GM12878 (cell line): Measurements from ENCODE around the gene GSS. TPM values are rescaled to one million over a fixed set of nuclear protein-coding genes. Genes with fewer than 3 reads are reported as not detected.

Source experiments
- ATAC-seq: fragments of 200-7000 bp; cut with Tn5 transposase; 3 replicates; pipeline ENCODE4 v1.9.1; 2020; ENCODE audit warnings: mild to moderate bottlenecking, moderate library complexity
- BruUV-seq: library from RNA; stranded (reverse); fragments of 400-500 nt; replicated peaks from 2 replicates; lab custom pipeline; 2021; lab: Mats Ljungman, UMichigan
- CTCF ChIA-PET: fragments of 300-600 bp; sonication (Branson Sonifier 250); formaldehyde crosslinking; extraction: SDS; loops from one replicate; lab custom pipeline; 2021; ENCODE audit warnings: inconsistent platforms; lab: Yijun Ruan, JAX
- POLR2A ChIA-PET: fragments of 350-600 bp; formaldehyde crosslinking; extraction: SDS; loops from one replicate; lab custom pipeline; 2021; ENCODE audit warnings: inconsistent platforms; lab: Charles Lee
- RAD21 ChIA-PET: fragments of 300-600 bp; sonication (Branson Sonifier 250); formaldehyde crosslinking; loops from one replicate; lab custom pipeline; 2023; ENCODE audit warnings: antibody characterized with exemption; ENCODE audit not compliant: unreplicated experiment; lab: Charles Lee
- SMC1A ChIA-PET: fragments of 300-600 bp; sonication (Branson Sonifier 250); formaldehyde crosslinking; loops from one replicate; lab custom pipeline; 2023; ENCODE audit not compliant: unreplicated experiment, uncharacterized antibody; lab: Charles Lee
- DNase-seq: peaks from one replicate; pipeline ENCODE4 v3.0.0-alpha.2; 2011; ENCODE audit warnings: low read depth, low spot score
- FAIRE-seq: peaks from 3 replicates; lab custom pipeline; 2011; peaks lifted over from hg19 to GRCh38; lab: Jason Lieb, UNC
- H2AFZ ChIP-seq: 2 replicates; pipeline ENCODE4 v1.6.0; 2011; ENCODE audit warnings: low read depth, low read length, control low read depth; ENCODE audit not compliant: control insufficient read depth
- H3K27ac ChIP-seq: 2 replicates; pipeline ENCODE4 v1.5.1; 2011; ENCODE audit warnings: control low read depth; ENCODE audit not compliant: control insufficient read depth, insufficient read depth
- H3K27me3 ChIP-seq, 2 experiments: replicated peaks in 1 of 2; 2 replicates each; pipeline versions ENCODE4 v1.6.0 to v1.6.1; 2011; ENCODE audit warnings: low read length in 1 of 2; ENCODE audit not compliant: control insufficient read depth in 2 of 2, insufficient read depth in 2 of 2
- H3K36me3 ChIP-seq, 2 experiments: 2 replicates each; pipeline ENCODE4 v1.5.1; 2011; ENCODE audit warnings: low read length in 1 of 2; ENCODE audit not compliant: control insufficient read depth in 2 of 2, insufficient read depth in 2 of 2
- H3K4me1 ChIP-seq: 2 replicates; pipeline ENCODE4 v1.6.1; 2011; ENCODE audit warnings: mild to moderate bottlenecking, low read length, moderate library complexity, mixed read lengths; ENCODE audit not compliant: control insufficient read depth, insufficient read depth
- H3K4me2 ChIP-seq: 2 replicates; pipeline ENCODE4 v1.6.0; 2011; ENCODE audit warnings: control low read depth; ENCODE audit not compliant: control insufficient read depth, insufficient read depth
- H3K4me3 ChIP-seq: fragments of 200-600 bp; sonication (generic); 2 replicates; pipeline ENCODE4 v1.5.1; 2016
- H3K79me2 ChIP-seq: 2 replicates; pipeline ENCODE4 v1.6.0; 2011; ENCODE audit warnings: low read length; ENCODE audit not compliant: control insufficient read depth, insufficient read depth
- H3K9ac ChIP-seq: 2 replicates; pipeline ENCODE4 v1.8.0; 2011; ENCODE audit warnings: low read length, control low read depth, mixed read lengths; ENCODE audit not compliant: control insufficient read depth, insufficient read depth
- H3K9me3 ChIP-seq: replicated peaks from 3 replicates; pipeline ENCODE4 v1.5.1; 2011; ENCODE audit warnings: mild to moderate bottlenecking, low read length; ENCODE audit not compliant: control insufficient read depth, insufficient read depth
- H4K20me1 ChIP-seq: 2 replicates; pipeline ENCODE4 v1.6.0; 2011; ENCODE audit not compliant: control insufficient read depth, insufficient read depth
- HDAC2 ChIP-seq: fragments of 200-600 bp; sonication (generic); IDR thresholded peaks from 2 replicates; pipeline ENCODE4 v1.6.1; 2017
- IRF3 ChIP-seq: fragments of 450-650 bp; IDR thresholded peaks from 2 replicates; pipeline ENCODE4 v1.6.1; 2014; ENCODE audit warnings: mild to moderate bottlenecking
- POLR2A ChIP-seq: IDR thresholded peaks from 2 replicates; pipeline ENCODE4 v1.6.1; 2011; ENCODE audit warnings: low read depth, mild to moderate bottlenecking, low read length
- TAF1 ChIP-seq: IDR thresholded peaks from 2 replicates; pipeline ENCODE4 v1.6.1; 2011; ENCODE audit warnings: mild to moderate bottlenecking, low read depth, low read length, borderline replicate concordance
- ZNF217 ChIP-seq: fragments of 450-650 bp; IDR thresholded peaks from 2 replicates; pipeline ENCODE4 v1.6.1; 2017; ENCODE audit warnings: antibody characterized with exemption, mild to moderate bottlenecking
- WGBS: methylation state at CpG from one replicate; pipeline ENCODE4 v1.1.6; 2016; ENCODE audit warnings: low lambda C conversion rate; ENCODE audit not compliant: insufficient replicate concordance, insufficient coverage; ENCODE audit errors: missing lambda C conversion rate; 5-methylcytosine and 5-hydroxymethylcytosine counted together
- in situ Hi-C: fragments of 300-500 bp; cut with MboI; formaldehyde crosslinking; loops from 9 replicates; pipeline ENCODE4 v1.14.3; 2018; ENCODE audit warnings: mixed read lengths
- intact Hi-C: fragments of 100-400 bp; cut with micrococcal nuclease; formaldehyde crosslinking; loops from one replicate; pipeline ENCODE4 v1.14.2; 2022; ENCODE audit not compliant: unreplicated experiment
- polyA plus RNA-seq, 11 experiments: library from polyadenylated mRNA; depleted of rRNA in 4 of 11; unstranded in 6 of 11; stranded (reverse) in 5 of 11; fragments of >200 nt; fragmentation: Nextera tagmentation in 4 of 11; fragmentation: Illumina TruSeq in 1 of 11; extraction: Ambion mirVana in 4 of 11; extraction: Trizol in 1 of 11; gene quantifications; 1 replicate in 1 of 11; 2 replicates in 10 of 11; pipeline versions ENCODE4 v1.2.1 to v1.2.3, GENCODE V29; 2011 to 2016; ENCODE audit warnings: inconsistent platforms in 2 of 11, missing spikeins in 2 of 11, low read depth in 1 of 11
- total RNA-seq, 4 experiments: library from RNA; depleted of rRNA in 3 of 4; stranded (reverse); fragments of >200 nt in 3 of 4; fragmentation: Illumina TruSeq in 1 of 4; extraction: Trizol in 1 of 4; gene quantifications; 2 replicates each; pipeline versions ENCODE4 v1.2.1 to v1.2.3, GENCODE V29; 2013 to 2021
- TF ChIP-seq, protein P1 (sequence below): fragments of 450-650 bp; IDR thresholded peaks from 2 replicates; pipeline ENCODE4 v1.6.1; 2016; ENCODE audit warnings: mild to moderate bottlenecking

Gene GSS
- total and polyA plus RNA-seq, 10 of the 15 experiments (the other 5 are each of a cell fraction or from before 2014, with no cell fraction given), result 12.7 to 120 (median 67.4) TPM

GRCh38 chr20:34989118-34989517 is 33.5 kb upstream of the GSS start:
- ATAC-seq (no peak), DNase-seq (no peak), FAIRE-seq (no peak)
- in situ Hi-C loops (no loop called here), intact Hi-C loops (no loop called here)
- H3K9ac ChIP-seq, result no peak overlapping the region
- TF ChIP-seq TAF1 (no peak), IRF3 (no peak), ZNF217 (no peak)
- TF ChIP-seq, protein P1, sequence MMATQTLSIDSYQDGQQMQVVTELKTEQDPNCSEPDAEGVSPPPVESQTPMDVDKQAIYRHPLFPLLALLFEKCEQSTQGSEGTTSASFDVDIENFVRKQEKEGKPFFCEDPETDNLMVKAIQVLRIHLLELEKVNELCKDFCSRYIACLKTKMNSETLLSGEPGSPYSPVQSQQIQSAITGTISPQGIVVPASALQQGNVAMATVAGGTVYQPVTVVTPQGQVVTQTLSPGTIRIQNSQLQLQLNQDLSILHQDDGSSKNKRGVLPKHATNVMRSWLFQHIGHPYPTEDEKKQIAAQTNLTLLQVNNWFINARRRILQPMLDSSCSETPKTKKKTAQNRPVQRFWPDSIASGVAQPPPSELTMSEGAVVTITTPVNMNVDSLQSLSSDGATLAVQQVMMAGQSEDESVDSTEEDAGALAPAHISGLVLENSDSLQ, result 0 out of 2 replicates have a peak, but pooled peaks have one; percentile 12
- 92% methylated on average over 4 of the region's 4 CpGs for WGBS
- SMC1A ChIA-PET, result no interaction called here
- H3K79me2 ChIP-seq, result no peaks in the 10 kb centered on the region
- H3K4me2 ChIP-seq, result no peak overlapping the region
- POLR2A ChIA-PET, result no interaction called here
- H3K4me3 ChIP-seq, result no peak overlapping the region
- RAD21 ChIA-PET, result no interaction called here
- H3K36me3 ChIP-seq, result no peaks in the 10 kb centered on the region
- no peaks in the 10 kb centered on the region for H4K20me1 ChIP-seq
- no peaks in the 10 kb centered on the region for H3K27me3 ChIP-seq
- H2AFZ ChIP-seq, result no peak overlapping the region
- H3K4me1 ChIP-seq, result no peaks in the 10 kb centered on the region
- no peak overlapping the region for H3K27ac ChIP-seq
- BruUV-seq, result no TSS peak
- no peaks in the 10 kb centered on the region for H3K9me3 ChIP-seq
- CTCF ChIA-PET, result interaction anchor here (0.7 to 0.9 kb wide), 2 partner anchors 104 to 114 kb away, joined by 3 read pairs; partner anchors contain the start of gene TRPC4AP

DNA sequence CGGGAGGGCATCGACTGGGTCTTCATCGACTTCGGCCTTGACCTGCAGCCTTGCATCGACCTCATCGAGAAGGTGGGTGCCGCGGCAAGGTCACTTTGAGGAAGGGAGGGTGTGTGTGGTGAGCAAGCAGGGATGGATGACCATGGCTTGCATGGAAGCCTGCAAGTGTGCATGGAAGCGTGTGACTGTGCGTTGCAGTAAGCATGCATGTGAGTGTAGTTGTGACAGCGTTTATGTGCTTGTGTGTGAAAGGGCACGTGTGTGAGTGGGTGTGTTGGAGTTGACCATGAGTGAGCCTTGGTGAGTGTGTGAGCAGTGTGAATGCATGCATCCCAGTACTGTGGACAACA is 32.6 kb upstream of the GSS start:
- DNase-seq (no peak), ATAC-seq (no peak), FAIRE-seq (no peak)
- ChIA-PET RAD21 (no interaction called here), CTCF (interaction anchor here (0.9 kb wide), 1 partner anchor 113 kb away, joined by 3 read pairs; no protein-coding TSS in a partner anchor), POLR2A (interaction anchor here (0.6 kb wide), 1 partner anchor 26 kb away, joined by 5 read pairs; no protein-coding TSS in a partner anchor), SMC1A (interaction anchor here (0.6 kb wide), 1 partner anchor 1209 kb away, joined by 3 read pairs; no protein-coding TSS in a partner anchor)
- BruUV-seq, result no TSS peak
- in situ Hi-C loops, result no loop called here
- H3K79me2 ChIP-seq, result no peaks in the 10 kb centered on the region
- no peak overlapping the region for H3K9ac ChIP-seq
- H3K4me3 ChIP-seq, result no peak overlapping the region
- H3K4me2 ChIP-seq, result no peak overlapping the region
- peak; percentile 14; the same call in 1 of the 2 replicates for TF ChIP-seq POLR2A
- no peak for TF ChIP-seq HDAC2
- 91% methylated on average over 12 of the region's 12 CpGs for WGBS
- H3K9me3 ChIP-seq, result no peaks in the 10 kb centered on the region
- no peaks in the 10 kb centered on the region for H3K27me3 ChIP-seq
- H3K36me3 ChIP-seq, result no peaks in the 10 kb centered on the region
- no peak overlapping the region for H2AFZ ChIP-seq
- H3K27ac ChIP-seq, result no peak overlapping the region
- no peaks in the 10 kb centered on the region for H4K20me1 ChIP-seq
- H3K4me1 ChIP-seq, result no peaks in the 10 kb centered on the region
- intact Hi-C loops, result no loop called here
